ENCODE measurements around the gene CHRDL2.

CHRDL2 gene

DNA sequence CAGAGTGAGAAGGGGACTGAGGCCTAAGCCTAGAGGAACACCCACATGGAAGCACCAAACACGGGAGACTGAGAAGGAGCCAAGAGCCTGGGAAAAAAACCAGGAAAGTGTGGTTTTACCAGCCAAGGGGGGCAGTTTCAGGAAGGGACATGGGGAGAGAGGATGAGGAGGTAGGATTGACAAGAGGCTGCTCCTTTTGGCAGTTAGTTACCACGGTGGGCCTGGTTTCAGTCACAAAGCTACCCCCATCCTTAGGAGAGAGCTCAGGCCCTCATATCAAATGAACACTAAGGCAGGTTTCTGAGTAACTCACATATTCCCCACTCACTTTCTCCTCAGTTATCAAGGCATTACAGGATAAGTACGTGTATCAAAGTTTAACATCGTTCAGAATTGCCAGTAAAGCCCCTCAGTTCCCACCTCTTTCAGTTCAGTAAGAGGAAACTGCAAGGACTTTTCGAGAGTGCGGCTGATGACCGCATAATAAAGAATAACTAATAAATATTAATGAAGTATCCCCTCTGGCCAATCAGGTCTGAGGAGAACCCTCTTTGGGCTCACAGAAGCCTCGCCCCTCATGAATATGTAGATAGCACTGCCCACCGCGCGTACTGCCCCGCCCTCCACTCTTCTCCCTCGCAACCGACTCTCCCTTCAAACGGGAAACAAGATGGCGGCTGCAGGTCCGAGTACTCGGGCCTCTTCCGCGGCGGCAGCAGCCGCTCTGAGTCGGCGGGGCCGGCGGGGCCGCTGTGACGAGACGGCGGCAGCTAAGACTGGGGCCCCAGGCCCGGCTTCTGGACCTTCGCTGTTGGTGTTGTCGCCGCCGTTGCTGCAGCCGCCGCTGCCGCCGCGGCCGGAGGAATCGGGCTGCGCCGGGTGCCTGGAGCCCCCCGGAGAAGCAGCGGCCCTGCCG, 17.2 kb upstream of the CHRDL2 start, which contains the start of gene RNF169:
RNF169 (plus strand) TSS at position 639 of the 916 bp plus-strand sequence; CDS start at position 671, 32 bp downstream.
- peak; percentile 85 for DNase-seq

DNA sequence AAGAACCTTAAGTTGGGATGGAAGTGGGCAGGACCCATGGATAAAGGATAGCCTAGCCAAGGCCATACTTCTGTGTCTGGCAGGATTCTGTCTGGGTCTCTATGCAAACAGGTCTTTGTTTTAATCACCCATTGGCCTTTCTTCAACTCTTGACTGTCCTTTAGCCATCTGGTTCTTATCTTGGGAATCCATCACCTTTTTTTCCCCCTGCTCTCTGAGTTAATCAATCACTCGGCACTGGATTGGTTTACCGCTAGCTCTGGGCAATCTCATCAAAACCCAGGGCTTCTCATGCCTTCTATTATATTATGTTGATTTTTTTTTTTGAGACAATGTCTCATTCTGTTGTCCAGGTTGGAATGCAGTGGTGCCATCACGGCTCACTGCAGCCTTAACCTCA, 15.6 kb upstream of the CHRDL2 start:
- no peak for DNase-seq

DNA sequence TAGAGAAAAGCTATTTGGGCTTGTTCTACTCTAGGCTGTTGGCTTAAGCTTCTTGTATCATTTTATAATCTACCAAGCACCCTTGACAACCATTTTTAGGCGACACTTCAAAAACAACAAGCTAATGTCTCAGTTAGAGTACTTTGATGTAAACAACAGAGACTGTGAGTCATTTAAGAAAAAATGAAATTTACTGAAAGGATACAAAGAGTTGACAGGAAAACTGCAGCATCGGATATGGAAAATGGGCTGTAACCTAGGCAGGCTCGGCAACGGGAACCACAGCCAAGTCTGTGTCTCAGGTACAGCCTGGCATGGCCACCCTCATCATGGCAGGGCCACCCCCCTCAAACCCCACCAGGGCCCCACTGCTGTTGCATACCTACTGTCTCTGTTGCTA, 13.1 kb upstream of the CHRDL2 start:
- no peak for DNase-seq

DNA sequence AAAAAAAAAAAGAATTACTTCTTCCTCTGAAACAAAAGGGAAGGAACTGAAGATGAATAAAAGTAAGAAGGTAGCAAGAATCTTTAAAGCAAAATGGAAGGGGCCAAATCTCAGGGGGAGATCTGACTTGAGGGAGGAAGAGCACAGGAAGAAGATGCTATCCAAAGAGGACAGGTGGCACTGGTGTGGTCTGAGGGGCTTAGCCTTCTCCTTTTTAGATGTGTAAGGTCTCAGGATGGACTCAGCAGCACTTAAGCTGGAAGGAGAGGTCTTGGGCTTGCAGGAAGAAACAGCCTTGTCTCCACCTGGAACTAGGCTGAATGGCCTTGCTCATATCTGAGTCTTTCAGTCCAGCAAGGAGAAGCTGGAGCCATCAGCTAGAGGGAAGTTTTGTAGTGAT, 12.4 kb upstream of the CHRDL2 start:
- DNase-seq = no peak

DNA sequence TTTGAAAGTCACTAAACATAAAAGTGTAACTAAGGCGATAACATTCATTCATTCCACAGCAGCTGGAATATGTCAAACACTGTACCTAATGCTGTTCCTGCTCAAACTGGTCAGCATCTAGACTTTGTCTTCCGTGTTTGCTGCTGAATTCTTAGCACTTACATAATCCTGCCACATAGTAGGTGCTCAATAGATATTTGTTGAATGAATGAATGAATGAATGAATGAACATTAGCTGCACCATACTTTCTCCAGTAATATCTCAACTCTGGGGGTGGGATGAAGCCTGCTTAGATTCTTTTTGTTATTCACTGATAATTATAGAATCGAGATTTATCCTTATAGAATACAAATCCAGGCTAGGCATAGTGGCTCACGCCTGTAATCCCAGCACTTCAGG, 10.8 kb upstream of the CHRDL2 start:
- no peak for DNase-seq

DNA sequence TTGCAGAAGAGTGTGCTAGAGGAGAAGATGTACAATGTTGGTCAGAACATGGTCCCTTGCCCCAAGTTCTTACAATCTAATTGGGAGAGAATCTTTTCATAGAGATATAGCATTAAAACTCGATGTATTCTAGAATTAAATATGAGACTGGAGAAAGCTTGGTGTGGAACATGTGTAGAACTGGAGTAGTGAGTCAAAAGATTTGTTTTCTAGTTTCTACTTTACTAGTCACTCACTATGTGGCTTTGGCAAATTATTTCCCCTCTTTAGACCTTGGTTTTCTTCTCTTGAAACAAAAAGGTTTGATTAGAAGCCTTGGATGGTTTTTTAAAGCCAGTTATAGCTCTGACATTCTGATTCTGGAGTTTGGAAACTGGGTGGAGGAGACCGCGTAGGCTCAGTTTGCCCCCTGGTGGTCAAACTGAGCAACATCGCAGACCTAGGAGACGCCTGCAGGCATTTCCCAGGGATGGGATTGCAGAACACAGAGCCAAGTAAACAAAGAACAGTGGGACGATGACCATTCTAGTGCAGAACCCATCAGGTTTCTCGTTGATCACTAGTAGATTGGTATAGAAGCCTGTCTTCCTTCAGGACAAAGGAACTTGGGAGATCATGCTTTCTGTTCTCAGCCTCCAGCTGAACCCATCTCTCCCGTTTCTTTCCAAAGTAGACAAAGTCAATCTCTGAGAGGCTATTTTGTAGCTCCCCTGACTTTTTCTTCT, 8.5 kb upstream of the CHRDL2 start:
- DNase-seq = peak; percentile 38

DNA sequence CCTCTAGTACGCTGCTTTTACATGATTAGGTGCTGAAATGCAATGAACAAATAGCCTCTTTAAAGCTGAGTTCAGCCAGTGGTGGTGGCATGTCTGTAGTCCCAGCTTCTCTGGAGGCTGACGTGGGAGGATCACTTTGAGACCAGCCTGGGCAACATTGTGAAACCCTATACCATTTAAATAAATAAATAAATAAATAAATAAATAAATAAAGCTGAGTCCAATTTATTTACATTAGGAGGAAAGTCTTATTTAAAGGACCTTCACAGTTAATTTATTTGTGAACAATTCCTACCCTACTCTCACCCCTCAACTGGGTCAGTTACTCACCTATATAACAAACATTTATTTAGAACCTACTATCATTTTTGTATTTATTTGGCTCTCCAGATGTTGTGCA, 4.8 kb upstream of the CHRDL2 start:
- no peak for DNase-seq

DNA sequence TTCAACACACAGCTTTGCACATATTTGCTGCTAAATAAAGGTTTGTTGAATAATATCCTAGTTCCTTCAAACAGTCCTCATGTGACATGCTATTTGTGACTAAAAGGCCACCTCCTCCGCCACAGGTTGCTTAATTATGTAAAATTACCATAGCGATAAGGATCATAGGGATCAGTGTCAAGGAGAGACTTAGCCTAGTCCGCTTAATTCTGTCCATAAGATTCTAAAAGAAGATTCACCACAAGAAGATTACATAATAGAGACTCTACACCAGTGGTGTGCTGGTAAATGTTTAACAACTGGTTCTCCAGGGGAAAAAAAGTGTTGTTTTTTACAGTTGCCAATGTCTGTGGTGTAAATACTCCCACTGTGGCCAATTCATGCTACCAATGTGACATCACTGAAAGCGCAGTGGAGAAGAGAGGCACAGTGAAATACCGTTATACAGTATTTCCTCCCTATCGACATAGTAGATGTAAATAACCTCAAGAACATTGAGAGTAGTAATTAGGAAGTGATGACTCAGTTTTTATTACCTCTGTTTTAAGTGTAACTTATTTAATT, 4.2 kb upstream of the CHRDL2 start:
- DNase-seq = no peak

DNA sequence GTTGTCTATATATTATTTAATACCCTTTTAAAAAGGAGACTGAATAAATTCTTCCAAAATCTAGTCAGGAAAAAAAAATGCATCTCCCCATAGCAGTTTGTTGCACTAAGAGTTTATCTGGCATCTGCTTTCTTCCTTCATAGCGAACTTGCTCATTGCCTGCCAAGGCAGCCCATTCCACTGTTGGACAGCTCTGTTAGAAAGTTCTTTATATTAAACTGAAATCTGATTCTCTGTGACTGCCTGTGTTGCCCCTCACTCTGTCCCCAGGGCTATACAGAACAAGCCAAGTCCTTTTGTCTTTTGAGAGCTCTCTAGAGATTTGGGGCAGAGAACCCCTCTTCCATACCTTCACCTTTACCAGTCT, 3.3 kb upstream of the CHRDL2 start:
- DNase-seq = no peak

DNA sequence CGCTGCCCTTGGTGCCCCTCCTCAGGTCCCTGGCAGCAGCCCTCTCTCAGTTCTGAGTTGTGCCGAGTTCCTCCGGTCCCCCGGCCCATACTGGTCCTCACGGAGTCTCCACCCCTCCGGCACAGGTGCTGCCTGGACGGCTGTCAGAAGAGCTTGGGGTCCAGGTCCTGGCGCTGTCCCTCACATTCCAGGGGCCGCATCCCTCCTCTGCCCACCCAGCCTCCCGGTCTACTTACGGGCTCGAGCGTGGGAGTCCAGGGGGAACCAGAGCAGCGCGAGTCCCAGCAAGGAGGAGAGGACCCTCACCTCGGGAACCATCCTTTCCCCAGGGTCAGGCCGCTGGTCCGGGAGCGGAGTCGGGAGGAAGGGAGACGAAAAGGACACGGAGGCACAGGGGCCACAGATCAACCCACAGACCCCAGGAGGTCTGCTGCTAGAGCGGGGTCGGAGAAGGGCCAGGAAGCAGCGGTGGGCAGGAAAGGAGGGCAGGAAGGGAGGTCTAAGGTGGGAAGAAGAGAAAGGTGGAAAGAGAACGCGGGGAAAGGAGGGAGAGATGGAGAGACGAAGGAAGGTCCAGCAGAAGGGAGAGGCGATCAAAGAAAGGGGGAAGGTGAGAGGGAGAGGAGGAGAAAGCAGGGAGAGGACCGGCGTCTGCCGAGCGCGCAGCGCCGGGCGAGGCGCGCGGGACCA, 510 bp downstream of the CHRDL2 start:
- no peak for DNase-seq

DNA sequence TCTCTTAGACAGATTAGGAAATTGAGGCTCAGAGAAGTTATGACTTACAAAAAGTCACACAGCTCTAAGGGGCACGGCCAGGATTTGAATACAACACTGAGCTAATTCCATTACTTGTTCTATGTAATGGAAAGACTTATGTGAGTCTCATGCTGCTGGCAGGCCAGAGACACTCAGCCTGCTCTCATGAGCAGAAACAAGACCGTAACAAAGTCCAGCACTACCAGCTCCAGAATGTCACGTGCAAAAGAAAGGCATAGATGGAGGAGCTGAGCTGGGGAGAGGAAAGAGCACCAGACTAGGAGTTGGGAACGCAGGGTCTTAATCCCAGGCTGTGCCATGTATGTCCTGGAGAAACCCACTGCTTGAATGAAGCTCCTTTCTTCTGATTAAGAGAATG, 1.8 kb downstream of the CHRDL2 start:
- no peak for DNase-seq

DNA sequence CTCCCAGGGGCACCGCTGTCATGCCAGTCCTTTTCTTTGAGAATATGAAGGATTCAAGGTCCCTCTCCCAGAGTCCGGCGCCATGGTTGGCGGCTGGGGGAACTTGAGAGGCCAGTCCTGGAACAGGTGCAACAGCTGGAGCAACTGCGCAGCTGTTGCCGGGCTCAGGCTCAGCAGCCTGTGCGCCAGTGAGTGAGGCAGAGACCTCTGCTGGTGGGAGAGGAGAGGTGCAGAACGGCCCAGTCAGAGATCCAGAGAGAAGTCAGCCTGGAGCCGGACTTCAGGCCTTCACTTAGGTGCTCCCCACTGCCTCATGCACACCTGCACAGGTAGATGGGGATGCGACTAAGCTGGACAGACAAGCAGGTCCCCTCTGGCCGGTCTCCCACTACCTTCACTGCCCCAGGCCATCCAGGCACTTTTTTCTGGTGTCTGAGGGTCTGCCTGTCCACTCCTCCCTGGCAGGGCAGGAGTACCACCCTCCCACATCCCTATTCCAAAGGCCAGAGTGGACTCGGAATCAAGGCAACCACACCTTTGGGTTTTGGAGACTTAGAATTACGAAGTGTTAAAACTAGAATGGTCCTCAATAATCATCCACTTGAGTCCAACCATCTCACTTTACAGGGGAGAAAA, 4.6 kb downstream of the CHRDL2 start:
- DNase-seq = peak; percentile 31

DNA sequence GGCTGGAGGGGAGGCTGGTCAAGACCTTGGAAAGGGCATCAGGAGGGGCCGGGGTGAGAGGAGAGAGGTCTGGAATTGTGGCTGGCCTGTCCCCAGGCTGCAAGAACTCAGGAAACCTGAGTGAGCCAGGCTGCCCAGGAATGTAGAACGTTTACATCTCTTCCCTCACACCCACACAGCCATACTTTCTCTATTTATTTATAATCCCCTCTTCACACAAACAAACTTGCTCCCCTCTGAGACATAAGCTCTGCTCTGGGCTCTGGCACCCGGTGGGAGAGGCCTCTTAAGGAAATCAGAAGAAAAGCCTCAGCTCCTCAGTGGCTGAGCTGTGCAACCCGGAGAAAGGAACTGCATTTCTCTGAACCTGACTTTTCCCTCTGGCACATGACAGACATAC, 5.5 kb downstream of the CHRDL2 start:
- DNase-seq = no peak

DNA sequence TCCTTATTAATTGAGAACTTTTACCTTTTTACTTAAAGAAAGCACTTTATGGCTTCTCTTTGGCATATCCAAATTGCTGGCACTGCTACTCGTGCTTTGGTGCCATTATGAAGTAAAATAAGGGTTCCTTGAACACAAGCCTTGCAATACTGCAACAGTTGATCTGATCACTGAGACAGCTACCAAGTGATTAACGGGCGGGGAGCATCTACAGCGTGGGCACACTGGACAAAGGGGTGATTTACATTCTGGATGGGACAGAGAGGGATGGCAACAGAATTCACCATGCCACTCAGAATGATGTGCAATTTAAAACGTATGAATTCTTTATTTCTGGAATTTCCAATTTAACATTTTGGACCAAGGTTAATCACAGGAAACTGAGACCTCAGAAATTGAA, 7.7 kb downstream of the CHRDL2 start:
- no peak for DNase-seq

DNA sequence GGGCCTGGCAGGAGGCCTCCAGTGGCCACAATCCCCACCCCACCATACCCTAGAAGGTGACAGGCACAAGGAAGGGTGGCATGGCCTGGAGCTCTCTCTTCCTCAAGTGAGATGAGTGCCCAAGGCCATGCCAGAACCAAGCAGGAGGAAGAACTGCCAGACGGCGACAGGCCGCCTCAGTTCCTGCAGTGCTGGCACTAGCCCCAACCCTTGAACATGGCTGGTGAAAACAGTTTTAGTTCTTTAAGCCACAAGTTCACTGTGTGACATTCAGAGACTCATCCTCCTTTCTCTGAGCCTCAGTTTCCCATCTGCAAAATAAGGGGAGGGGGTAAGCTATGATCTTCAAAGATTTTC, 9.8 kb downstream of the CHRDL2 start:
- DNase-seq = no peak

DNA sequence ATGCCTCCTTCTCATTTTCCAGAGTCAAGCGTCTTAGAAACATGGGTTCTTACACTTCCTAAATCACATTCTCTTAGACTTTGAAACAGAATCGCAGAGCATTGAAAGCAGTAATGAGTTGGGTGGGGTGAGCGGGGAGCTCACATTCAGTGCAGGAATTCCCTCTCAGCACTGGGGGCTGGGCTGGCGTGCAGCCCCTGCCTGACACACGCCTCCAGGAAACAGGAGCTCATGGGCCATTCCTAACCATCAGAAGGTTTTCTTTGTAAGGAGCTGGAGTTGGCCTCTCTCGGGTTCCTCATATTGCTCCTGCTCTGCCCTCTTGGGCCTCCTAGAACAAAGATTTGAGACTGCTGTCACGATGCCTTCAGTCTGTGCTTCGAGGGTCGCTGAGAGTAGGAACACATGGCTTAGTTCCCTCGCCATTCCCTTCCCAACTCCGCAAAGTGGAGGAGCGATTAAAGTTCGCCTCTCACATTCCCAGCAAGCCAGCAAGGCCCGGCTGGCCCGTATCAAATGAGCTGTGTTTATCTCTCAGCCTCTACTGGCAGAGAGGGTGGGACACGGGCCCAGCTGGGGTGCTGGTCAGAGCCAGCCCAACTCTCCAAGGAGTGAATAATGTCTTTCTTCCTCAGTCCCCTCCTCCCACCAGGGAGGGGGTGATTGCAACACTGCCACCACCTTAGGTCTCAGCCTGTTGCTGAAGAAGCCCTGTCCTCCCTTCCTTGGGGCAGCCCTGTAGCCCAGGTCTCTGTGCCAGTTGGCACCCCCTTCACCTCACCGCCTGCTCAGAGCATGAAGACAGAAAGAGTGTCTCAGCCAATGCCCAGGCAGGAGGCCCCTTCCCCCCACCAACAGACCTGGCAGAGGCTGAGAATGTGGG, 10.4 kb downstream of the CHRDL2 start:
- DNase-seq = no peak

DNA sequence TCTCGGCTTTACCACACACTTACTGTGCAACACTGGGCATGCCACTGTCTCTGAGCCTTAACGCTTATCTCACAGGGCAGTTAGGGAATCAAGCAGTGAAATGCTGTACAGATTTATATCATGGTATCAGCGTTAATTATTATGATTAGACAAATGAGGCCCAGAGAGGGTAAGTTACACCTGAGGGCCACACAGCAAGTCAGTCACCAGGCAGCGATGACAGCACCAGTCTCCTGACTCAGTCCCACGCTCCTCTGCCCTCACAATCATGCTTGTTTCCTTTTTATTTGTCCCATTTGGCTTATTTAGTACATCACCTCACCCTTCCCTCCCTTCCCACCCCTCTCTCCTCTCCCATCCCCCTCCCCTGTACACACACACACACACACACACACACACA, 12.2 kb downstream of the CHRDL2 start:
- DNase-seq = no peak

DNA sequence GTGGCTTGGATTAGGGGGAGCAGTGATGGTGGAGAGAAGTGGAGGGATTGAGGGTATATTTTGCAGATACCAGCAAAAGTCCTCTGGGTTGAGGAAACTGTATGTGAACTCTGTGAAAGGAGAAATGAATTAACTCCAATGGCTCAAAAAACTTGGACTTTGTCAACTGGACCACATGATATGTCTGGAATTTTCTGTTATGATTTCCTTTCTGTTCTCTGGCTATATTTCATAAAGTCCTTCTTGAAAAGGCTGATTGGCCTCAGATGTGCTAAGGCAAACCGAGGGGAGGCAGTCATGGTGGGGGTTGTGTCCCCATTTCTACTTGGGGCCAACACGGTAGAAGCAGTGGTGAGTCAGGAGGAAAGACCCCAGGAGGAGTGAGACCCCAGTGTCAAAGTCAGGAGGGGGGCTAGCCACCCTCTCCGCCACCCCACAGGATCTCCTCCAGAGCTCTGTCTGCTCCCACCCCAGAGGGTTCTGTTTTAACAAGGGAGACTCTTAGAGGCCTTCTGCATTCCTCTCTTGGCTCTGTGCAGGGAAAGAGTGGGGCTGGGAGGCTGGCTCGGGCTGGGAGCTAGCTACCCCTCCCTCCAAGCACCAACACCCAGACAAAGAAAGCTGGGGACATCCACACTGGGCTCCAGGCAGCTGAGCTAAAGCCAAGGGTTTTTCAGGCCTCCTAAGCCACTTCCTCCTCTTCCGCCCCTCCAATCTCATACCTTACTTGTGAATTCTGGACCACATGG, 13.8 kb downstream of the CHRDL2 start:
- DNase-seq = no peak

DNA sequence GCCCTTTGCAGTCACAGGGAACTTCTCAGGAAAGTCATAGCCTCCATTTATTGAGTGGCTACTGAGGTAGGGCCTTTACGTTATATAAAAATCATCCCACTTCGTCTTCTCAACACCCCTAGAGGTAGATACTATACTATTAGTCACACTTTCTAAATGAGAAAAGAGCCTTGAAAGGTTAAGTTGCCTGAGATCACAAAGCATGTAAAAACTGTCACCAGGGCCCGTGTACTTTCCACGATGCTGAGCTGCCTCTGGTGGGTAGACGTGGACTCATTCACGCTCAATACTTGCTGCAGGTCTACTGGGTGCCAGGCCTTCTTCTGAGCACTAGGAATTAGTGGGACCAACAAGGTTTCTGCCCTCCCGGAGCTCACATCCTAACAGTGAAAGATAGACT, 16.3 kb downstream of the CHRDL2 start:
- no peak for DNase-seq

DNA sequence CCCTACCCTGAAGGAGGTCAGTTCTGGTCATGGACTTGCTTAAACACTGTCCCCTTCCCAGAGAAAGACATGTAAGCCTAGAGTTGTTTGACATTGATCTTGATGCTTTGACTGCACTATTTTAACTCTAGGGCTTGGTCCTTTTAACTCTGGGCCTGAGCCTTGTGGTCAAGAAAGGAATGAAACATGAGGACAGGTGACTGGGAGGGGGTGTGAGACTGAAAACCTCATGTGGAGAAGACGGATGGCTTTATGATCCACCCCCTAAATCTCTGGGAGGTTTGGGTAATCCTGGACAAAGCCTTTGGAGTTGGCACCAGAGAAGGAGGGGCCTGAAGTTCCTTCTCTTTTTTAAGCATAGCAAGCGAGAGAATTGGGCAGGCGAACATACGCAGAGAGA, 17.5 kb downstream of the CHRDL2 start:
- no peak for DNase-seq

DNA sequence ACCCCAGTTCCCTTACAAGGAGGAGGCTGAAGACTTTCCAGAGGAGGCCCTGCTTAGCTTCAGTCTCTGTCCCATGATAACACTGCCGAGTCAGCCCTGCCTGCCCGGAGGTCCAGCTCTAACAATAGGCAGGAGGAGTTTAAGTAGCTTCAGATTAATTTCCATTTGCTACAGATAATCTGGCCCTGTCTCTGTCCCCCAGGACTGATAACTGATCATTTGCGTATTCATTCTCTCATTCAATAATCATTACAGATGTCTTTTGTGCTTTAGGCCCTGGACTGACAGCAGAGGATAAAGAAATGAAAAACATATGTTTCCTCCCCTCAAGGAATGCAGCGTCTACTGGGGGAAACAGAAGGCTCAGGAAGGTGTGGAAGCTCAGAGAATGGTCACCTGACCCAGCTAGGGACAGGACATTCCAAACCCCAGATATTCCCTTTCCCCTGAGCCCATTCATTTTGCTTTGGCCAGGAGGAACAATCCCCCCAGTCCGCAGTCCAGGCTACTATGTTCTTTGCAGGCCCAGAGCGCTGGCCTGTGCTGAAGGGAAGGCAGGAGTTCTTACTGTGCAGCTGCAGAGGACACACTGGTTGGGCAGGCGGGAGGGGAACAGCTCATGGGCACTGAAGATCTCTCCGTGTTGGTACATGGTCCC, 20.8 kb downstream of the CHRDL2 start:
- DNase-seq = no peak
